Breast epithelium (tissue), 4 donors: Measurements from ENCODE around the gene RBM22. TPM values are rescaled to one million over a fixed set of nuclear protein-coding genes. Genes with fewer than 3 reads are reported as not detected.

ENCODE experiments used
- DNase-seq, 2 donors: peaks; one replicate each; pipeline ENCODE4 v3.0.0-alpha.2; 2019; ENCODE audit warnings: low spot score in 2 of 2
- H3K27ac ChIP-seq, 2 donors: fragments of 200-600 bp; sonication (generic) in 1 of 2; one replicate each; pipeline ENCODE4 v1.5.1; 2016 to 2019; ENCODE audit warnings: mild to moderate bottlenecking in 1 of 2
- H3K27me3 ChIP-seq, 2 donors: fragments of 200-600 bp; sonication (generic) in 1 of 2; one replicate each; pipeline versions ENCODE4 v1.5.1 to v1.6.0; 2017 to 2019; ENCODE audit warnings: control low read depth in 1 of 2, mild to moderate bottlenecking in 1 of 2
- H3K36me3 ChIP-seq: fragments of 200-600 bp; one replicate; pipeline ENCODE4 v1.5.1; 2019
- H3K4me1 ChIP-seq, 2 donors: fragments of 200-600 bp; sonication (generic); one replicate each; pipeline ENCODE4 v1.5.1; 2016 to 2019; ENCODE audit warnings: control low read depth in 1 of 2
- H3K4me3 ChIP-seq, 3 donors: fragments of 200-600 bp; sonication (generic); 1 replicate in 2 of 3; 2 replicates in 1 of 3; pipeline ENCODE4 v1.5.1; 2016 to 2019; ENCODE audit warnings: mild to moderate bottlenecking in 3 of 3, moderate library complexity in 2 of 3
- H3K9me3 ChIP-seq, 2 donors: fragments of 200-600 bp; sonication (generic) in 1 of 2; one replicate each; pipeline ENCODE4 v1.5.1; 2016 to 2019; ENCODE audit warnings: control low read depth in 1 of 2
- POLR2A ChIP-seq: fragments of 450-650 bp; IDR thresholded peaks from one replicate; pipeline ENCODE4 v1.6.1; 2016; ENCODE audit warnings: antibody characterized with exemption, mild to moderate bottlenecking, moderate library complexity
- POLR2AphosphoS5 ChIP-seq, 3 donors: sonication (generic); formaldehyde crosslinking; IDR thresholded peaks; one replicate each; pipeline ENCODE4 v1.6.1; 2017; ENCODE audit warnings: antibody characterized with exemption in 3 of 3
- intact Hi-C: fragments of 100-400 bp; cut with DNase I; formaldehyde crosslinking; loops from one replicate; pipeline ENCODE4 v1.15.1; 2023; ENCODE audit warnings: low total_unique reads
- total RNA-seq, 3 donors: library from RNA; depleted of rRNA; stranded (reverse); fragments of >200 nt; gene quantifications; one replicate each; pipeline ENCODE4 v1.1.0, GENCODE V29; 2016
- TF ChIP-seq, protein P1 (sequence below), 3 donors: fragments of 450-650 bp; IDR thresholded peaks; one replicate each; pipeline ENCODE4 v1.5.1; 2016 to 2017; ENCODE audit warnings: antibody characterized with exemption in 3 of 3, mild to moderate bottlenecking in 3 of 3, moderate library complexity in 3 of 3

RBM22 gene
- total RNA-seq, 3 donors from 2014 or later, result 40.5 to 57.8 (median 44.9) TPM

GRCh38 chr5:150663936-150664335 is 36.9 kb downstream of the RBM22 start:
- Histone ChIP-seq H3K4me3 (no peak overlapping the region), H3K4me1 (no peaks in the 10 kb centered on the region), H3K27ac (no peak overlapping the region), H3K27me3 (no peaks in the 10 kb centered on the region), H3K36me3 (no peaks in the 10 kb centered on the region), H3K9me3 (no peaks in the 10 kb centered on the region)
- DNase-seq, result no peak
- no peak for TF ChIP-seq POLR2A
- TF ChIP-seq, protein P1, sequence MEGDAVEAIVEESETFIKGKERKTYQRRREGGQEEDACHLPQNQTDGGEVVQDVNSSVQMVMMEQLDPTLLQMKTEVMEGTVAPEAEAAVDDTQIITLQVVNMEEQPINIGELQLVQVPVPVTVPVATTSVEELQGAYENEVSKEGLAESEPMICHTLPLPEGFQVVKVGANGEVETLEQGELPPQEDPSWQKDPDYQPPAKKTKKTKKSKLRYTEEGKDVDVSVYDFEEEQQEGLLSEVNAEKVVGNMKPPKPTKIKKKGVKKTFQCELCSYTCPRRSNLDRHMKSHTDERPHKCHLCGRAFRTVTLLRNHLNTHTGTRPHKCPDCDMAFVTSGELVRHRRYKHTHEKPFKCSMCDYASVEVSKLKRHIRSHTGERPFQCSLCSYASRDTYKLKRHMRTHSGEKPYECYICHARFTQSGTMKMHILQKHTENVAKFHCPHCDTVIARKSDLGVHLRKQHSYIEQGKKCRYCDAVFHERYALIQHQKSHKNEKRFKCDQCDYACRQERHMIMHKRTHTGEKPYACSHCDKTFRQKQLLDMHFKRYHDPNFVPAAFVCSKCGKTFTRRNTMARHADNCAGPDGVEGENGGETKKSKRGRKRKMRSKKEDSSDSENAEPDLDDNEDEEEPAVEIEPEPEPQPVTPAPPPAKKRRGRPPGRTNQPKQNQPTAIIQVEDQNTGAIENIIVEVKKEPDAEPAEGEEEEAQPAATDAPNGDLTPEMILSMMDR (IDR thresholded peaks at IDR 0.05), result no peak
- TF ChIP-seq POLR2AphosphoS5 (IDR thresholded peaks at IDR 0.05), result no peak
- intact Hi-C loops, result no loop called here

- H3K27ac ChIP-seq, result no peak overlapping the region
- no peaks in the 10 kb centered on the region for H3K36me3 ChIP-seq
- H3K4me3 ChIP-seq, result no peak overlapping the region
- DNase-seq, result peak in 1 of 2 donors; percentile 7
- no peaks in the 10 kb centered on the region for H3K9me3 ChIP-seq
- H3K27me3 ChIP-seq, result no peaks in the 10 kb centered on the region
- intact Hi-C loops, result no loop called here
- TF ChIP-seq POLR2A (no peak), POLR2AphosphoS5 (IDR thresholded peaks at IDR 0.05) (no peak)
- TF ChIP-seq, protein P1 (IDR thresholded peaks at IDR 0.05), result no peak
- H3K4me1 ChIP-seq, result no peaks in the 10 kb centered on the region
Observed at GRCh38 chr5:150662731-150663516, 37.9 kb downstream of the RBM22 start.

GRCh38 chr5:150661821-150662596 is 38.9 kb downstream of the RBM22 start:
- H3K9me3 ChIP-seq, result no peaks in the 10 kb centered on the region
- H3K36me3 ChIP-seq, result no peaks in the 10 kb centered on the region
- intact Hi-C loops, result no loop called here
- no peaks in the 10 kb centered on the region for H3K4me1 ChIP-seq
- no peaks in the 10 kb centered on the region for H3K27me3 ChIP-seq
- DNase-seq, result peak in 1 of 2 donors; percentile 12
- no peak overlapping the region for H3K27ac ChIP-seq
- TF ChIP-seq, protein P1 (IDR thresholded peaks at IDR 0.05), result no peak
- TF ChIP-seq POLR2A (no peak), POLR2AphosphoS5 (IDR thresholded peaks at IDR 0.05) (no peak)
- no peak overlapping the region for H3K4me3 ChIP-seq

DNA sequence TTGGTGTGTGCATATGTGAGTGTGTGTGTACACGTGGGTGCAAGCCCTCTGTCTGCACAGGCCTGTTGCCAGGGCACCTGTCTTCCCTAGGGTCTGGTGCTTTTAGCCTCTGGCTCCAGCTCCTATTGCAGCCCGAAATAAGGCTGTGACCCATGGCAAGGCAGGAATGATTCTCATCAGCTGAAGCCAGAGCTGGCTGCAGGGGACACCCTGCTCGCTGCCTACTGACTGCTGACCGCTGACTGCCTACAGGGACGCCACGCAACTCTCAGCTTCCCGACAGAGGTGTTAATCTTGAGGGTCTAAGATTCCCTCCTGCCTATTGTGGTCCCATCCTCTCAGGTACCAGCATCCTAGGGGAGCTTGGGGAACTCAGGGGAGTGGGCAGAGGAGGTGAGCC is 39.8 kb downstream of the RBM22 start, which contains the start of gene MYOZ3:
Gene MYOZ3, plus strand, starts transcription at position 166 of the 400 bp plus-strand sequence. CDS start 1,691 bp downstream, outside the sequence.
- no peaks in the 10 kb centered on the region for H3K36me3 ChIP-seq
- intact Hi-C loops, result no loop called here
- peaks cover 0 to 3% of the 10 kb centered on the region in 2 donors for H3K4me1 ChIP-seq
- TF ChIP-seq POLR2AphosphoS5 (IDR thresholded peaks at IDR 0.05), result no peak
- TF ChIP-seq, protein P1 (IDR thresholded peaks at IDR 0.05), result no peak
- no peak for TF ChIP-seq POLR2A
- H3K27me3 ChIP-seq, result no peaks in the 10 kb centered on the region
- no peaks in the 10 kb centered on the region for H3K9me3 ChIP-seq
- no peak within 1 kb of the TSS for H3K4me3 ChIP-seq
- peak within 1 kb of the TSS in 1 of 2 donors; percentile 25 for H3K27ac ChIP-seq
- DNase-seq, result peak in 1 of 2 donors; percentile 11
